HEK293T (cell line): ENCODE data around the gene SUSD6.

Experiments used
- CTCF ChIA-PET: fragments of 350-600 bp; formaldehyde crosslinking; extraction: SDS; loops from one replicate; lab custom pipeline; 2021; ENCODE audit warnings: antibody characterized with exemption, inconsistent platforms; lab: Yijun Ruan, JAX
- POLR2A ChIA-PET: fragments of 350-600 bp; formaldehyde crosslinking; extraction: SDS; loops from one replicate; lab custom pipeline; 2020; ENCODE audit warnings: antibody characterized with exemption, inconsistent platforms; lab: Yijun Ruan, JAX
- DNase-seq: peaks from one replicate; pipeline ENCODE4 v3.0.0; 2012; ENCODE audit warnings: mixed read lengths; ENCODE audit errors: extremely low spot score
- ARNT ChIP-seq: fragments of 450-650 bp; IDR thresholded peaks from 2 replicates; pipeline ENCODE4 v1.6.1; 2017; ENCODE audit warnings: mild to moderate bottlenecking
- BHLHE40 ChIP-seq: fragments of 450-650 bp; IDR thresholded peaks from 2 replicates; pipeline ENCODE4 v1.6.1; 2016; ENCODE audit warnings: mild to moderate bottlenecking, moderate library complexity, borderline replicate concordance
- CTBP1 ChIP-seq: fragments of 450-650 bp; IDR thresholded peaks from 2 replicates; pipeline ENCODE4 v1.6.1; 2016; ENCODE audit warnings: borderline replicate concordance
- ELF4 ChIP-seq: fragments of 450-650 bp; IDR thresholded peaks from 2 replicates; pipeline ENCODE4 v1.6.1; 2017; ENCODE audit warnings: antibody characterized with exemption
- FOXA1 ChIP-seq: fragments of 450-650 bp; IDR thresholded peaks from 2 replicates; pipeline ENCODE4 v1.6.1; 2016; ENCODE audit warnings: mild to moderate bottlenecking
- FOXK2 ChIP-seq: fragments of 450-650 bp; IDR thresholded peaks from 2 replicates; pipeline ENCODE4 v1.6.1; 2016; ENCODE audit warnings: mild to moderate bottlenecking
- FOXM1 ChIP-seq: fragments of 450-650 bp; IDR thresholded peaks from 2 replicates; pipeline ENCODE4 v1.6.1; 2017; ENCODE audit warnings: mild to moderate bottlenecking, borderline replicate concordance
- HDGF ChIP-seq: fragments of 450-650 bp; IDR thresholded peaks from 2 replicates; pipeline ENCODE4 v1.6.1; 2017; ENCODE audit warnings: antibody characterized with exemption, borderline replicate concordance
- L3MBTL2 ChIP-seq: fragments of 450-650 bp; conservative IDR thresholded peaks from 2 replicates; pipeline ENCODE4 v1.6.1; 2016; ENCODE audit warnings: mild to moderate bottlenecking
- LEF1 ChIP-seq: fragments of 450-650 bp; IDR thresholded peaks from 2 replicates; pipeline ENCODE4 v1.6.1; 2017; ENCODE audit warnings: mild to moderate bottlenecking, borderline replicate concordance
- NFRKB ChIP-seq: fragments of 450-650 bp; IDR thresholded peaks from 2 replicates; pipeline ENCODE4 v1.6.1; 2016; ENCODE audit warnings: mild to moderate bottlenecking, moderate library complexity
- SP1 ChIP-seq: fragments of 450-650 bp; IDR thresholded peaks from 2 replicates; pipeline ENCODE4 v1.6.1; 2017
- SUZ12 ChIP-seq: fragments of 450-650 bp; IDR thresholded peaks from 2 replicates; pipeline ENCODE4 v1.6.1; 2016; ENCODE audit warnings: mild to moderate bottlenecking
- TARDBP ChIP-seq: fragments of 450-650 bp; IDR thresholded peaks from 2 replicates; pipeline ENCODE4 v1.6.1; 2016
- ZNF384 ChIP-seq: fragments of 450-650 bp; IDR thresholded peaks from 2 replicates; pipeline ENCODE4 v1.6.1; 2016
- TF ChIP-seq, protein P1 (sequence below): fragments of 450-650 bp; IDR thresholded peaks from 2 replicates; pipeline ENCODE4 v1.6.1; 2016

SUSD6 gene

GRCh38 chr14:69631509-69631908 is 20.1 kb downstream of the SUSD6 start:
- no peak for DNase-seq
- POLR2A ChIA-PET = no interaction called here
- TF ChIP-seq ELF4 (no peak), CTBP1 (no peak)
- CTCF ChIA-PET = interaction anchor here (1.0 kb wide), 1 partner anchor 58 kb away, joined by 3 read pairs; no protein-coding TSS in a partner anchor

- DNase-seq = no peak
- ChIA-PET CTCF (interaction anchor here (1.0 kb wide), 1 partner anchor 59 kb away, joined by 3 read pairs; no protein-coding TSS in a partner anchor), POLR2A (no interaction called here)
- TF ChIP-seq SP1 (no peak), LEF1 (no peak), HDGF (no peak), FOXM1 (no peak), L3MBTL2 (no peak), FOXK2 (no peak), ZNF384 (no peak)
Observed at GRCh38 chr14:69632164-69632563, 20.8 kb downstream of the SUSD6 start.

GRCh38 chr14:69632593-69633151 is 21.3 kb downstream of the SUSD6 start:
- TF ChIP-seq HDGF (no peak), ZNF384 (no peak), FOXA1 (no peak), L3MBTL2 (no peak), FOXK2 (no peak), TARDBP (no peak), NFRKB (no peak), BHLHE40 (no peak), LEF1 (no peak), SP1 (no peak), SUZ12 (no peak), ARNT (no peak), CTBP1 (no peak)
- TF ChIP-seq, protein P1, sequence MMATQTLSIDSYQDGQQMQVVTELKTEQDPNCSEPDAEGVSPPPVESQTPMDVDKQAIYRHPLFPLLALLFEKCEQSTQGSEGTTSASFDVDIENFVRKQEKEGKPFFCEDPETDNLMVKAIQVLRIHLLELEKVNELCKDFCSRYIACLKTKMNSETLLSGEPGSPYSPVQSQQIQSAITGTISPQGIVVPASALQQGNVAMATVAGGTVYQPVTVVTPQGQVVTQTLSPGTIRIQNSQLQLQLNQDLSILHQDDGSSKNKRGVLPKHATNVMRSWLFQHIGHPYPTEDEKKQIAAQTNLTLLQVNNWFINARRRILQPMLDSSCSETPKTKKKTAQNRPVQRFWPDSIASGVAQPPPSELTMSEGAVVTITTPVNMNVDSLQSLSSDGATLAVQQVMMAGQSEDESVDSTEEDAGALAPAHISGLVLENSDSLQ = no peak
- no peak for DNase-seq
- POLR2A ChIA-PET = no interaction called here
- CTCF ChIA-PET = interaction anchor here (1.0 kb wide), 1 partner anchor 60 kb away, joined by 3 read pairs; no protein-coding TSS in a partner anchor

GRCh38 chr14:69633238-69633637 is 21.8 kb downstream of the SUSD6 start:
- TF ChIP-seq SUZ12 = no peak
- TF ChIP-seq FOXA1 = no peak
- no peak for TF ChIP-seq ARNT
- no peak for TF ChIP-seq TARDBP
- no peak for TF ChIP-seq SP1
- no peak for TF ChIP-seq BHLHE40
- TF ChIP-seq NFRKB = no peak
- ChIA-PET POLR2A (no interaction called here), CTCF (no interaction called here)
- no peak for DNase-seq

GRCh38 chr14:69635981-69636639 is 24.7 kb downstream of the SUSD6 start:
- no peak for DNase-seq
- CTCF ChIA-PET = no interaction called here
- POLR2A ChIA-PET = no interaction called here
- TF ChIP-seq FOXM1 (no peak), FOXK2 (no peak), FOXA1 (no peak), ARNT (no peak), ELF4 (no peak)

GRCh38 chr14:69636718-69637480 is 25.5 kb downstream of the SUSD6 start:
- ChIA-PET CTCF (no interaction called here), POLR2A (no interaction called here)
- no peak for DNase-seq
- TF ChIP-seq NFRKB = no peak
- no peak for TF ChIP-seq FOXA1
- TF ChIP-seq SP1 = no peak
- no peak for TF ChIP-seq FOXM1
- no peak for TF ChIP-seq BHLHE40
- no peak for TF ChIP-seq FOXK2
- no peak for TF ChIP-seq ARNT

DNA sequence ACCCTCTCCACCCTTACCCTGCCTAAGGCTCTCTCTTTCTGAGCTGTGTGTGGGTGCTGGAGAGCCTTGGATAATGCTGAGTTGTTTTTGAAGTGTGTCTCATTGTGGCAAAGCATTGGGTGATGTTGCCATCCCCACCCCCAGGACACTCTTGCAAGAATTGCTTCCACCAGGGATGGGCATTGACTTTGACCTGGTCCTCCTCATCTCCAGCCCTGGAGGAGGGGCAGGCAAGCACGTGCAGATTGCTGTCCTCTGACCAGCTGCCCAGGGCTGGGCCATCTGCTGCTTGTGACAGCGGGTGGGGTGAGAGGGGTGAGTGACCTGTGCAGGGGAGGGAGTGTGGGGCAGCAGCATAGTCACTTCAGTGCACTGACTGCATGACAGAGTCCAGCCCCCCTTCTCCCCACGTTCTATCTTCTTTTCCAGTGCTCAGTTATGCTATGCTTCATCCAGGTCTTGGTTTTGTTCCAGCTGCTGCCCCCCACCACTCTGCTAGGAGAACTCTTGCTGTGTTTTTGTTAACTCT is 26.2 kb downstream of the SUSD6 start:
- POLR2A ChIA-PET = no interaction called here
- DNase-seq = no peak
- CTCF ChIA-PET = interaction anchor here (1.0 kb wide), 1 partner anchor 53 kb away, joined by 3 read pairs; no protein-coding TSS in a partner anchor

More for the DNA sequence above, 26.2 kb downstream of the SUSD6 start:
- TF ChIP-seq ZNF384 = no peak
- no peak for TF ChIP-seq FOXA1
- TF ChIP-seq BHLHE40 = no peak
- no peak for TF ChIP-seq SP1
- no peak for TF ChIP-seq CTBP1
- TF ChIP-seq ELF4 = no peak
- TF ChIP-seq ARNT = no peak
- no peak for TF ChIP-seq L3MBTL2
- TF ChIP-seq FOXM1 = no peak
- no peak for TF ChIP-seq FOXK2
- TF ChIP-seq TARDBP = no peak
- no peak for TF ChIP-seq LEF1
- no peak for TF ChIP-seq HDGF
- TF ChIP-seq SUZ12 = no peak
- no peak for TF ChIP-seq NFRKB
- TF ChIP-seq, protein P1 = no peak
